Measurements from ENCODE around the gene RILPL2. TPM values are rescaled to one million over a fixed set of nuclear protein-coding genes. Genes with fewer than 3 reads are reported as not detected.

Gene RILPL2
- total and polyA plus RNA-seq, 2 of the 13 experiments (the other 11 are each of a cell fraction or from before 2014, with no cell fraction given) = 2.7 to 8.1 TPM

DNA sequence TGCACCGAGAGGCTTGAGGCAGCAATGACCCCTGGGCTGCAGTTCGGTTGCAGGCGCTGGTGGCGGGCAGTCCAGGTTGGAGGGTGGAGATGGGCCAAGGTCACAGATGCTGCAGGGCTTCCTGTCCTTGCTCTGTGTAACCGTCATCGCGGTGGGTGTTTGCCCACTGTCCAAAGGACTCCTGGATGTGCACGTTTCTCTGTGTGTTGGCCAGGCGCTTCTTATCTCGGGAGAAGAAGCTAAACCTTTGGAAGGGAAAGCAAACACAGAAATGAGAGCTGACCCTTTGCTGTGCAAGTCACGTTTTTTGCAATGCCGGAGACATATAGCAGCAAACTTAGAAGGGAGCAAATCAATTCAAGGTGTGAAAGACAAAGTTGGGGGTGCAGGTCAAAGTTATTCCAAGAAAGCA lies 36.0 kb upstream of the RILPL2 start (continued):
- TF ChIP-seq SRSF9 (IDR thresholded peaks at IDR 0.05; ENCODE audit: borderline replicate concordance, insufficient read depth, low read depth, low read length, poor library complexity, severe bottlenecking) = no peak
- TF ChIP-seq ZNF225 (CRISPR knock-in tag; IDR thresholded peaks at IDR 0.05) = no peak
- TF ChIP-seq, protein P1, sequence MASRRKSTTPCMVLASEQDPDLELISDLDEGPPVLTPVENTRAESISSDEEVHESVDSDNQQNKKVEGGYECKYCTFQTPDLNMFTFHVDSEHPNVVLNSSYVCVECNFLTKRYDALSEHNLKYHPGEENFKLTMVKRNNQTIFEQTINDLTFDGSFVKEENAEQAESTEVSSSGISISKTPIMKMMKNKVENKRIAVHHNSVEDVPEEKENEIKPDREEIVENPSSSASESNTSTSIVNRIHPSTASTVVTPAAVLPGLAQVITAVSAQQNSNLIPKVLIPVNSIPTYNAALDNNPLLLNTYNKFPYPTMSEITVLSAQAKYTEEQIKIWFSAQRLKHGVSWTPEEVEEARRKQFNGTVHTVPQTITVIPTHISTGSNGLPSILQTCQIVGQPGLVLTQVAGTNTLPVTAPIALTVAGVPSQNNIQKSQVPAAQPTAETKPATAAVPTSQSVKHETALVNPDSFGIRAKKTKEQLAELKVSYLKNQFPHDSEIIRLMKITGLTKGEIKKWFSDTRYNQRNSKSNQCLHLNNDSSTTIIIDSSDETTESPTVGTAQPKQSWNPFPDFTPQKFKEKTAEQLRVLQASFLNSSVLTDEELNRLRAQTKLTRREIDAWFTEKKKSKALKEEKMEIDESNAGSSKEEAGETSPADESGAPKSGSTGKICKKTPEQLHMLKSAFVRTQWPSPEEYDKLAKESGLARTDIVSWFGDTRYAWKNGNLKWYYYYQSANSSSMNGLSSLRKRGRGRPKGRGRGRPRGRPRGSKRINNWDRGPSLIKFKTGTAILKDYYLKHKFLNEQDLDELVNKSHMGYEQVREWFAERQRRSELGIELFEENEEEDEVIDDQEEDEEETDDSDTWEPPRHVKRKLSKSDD (CRISPR knock-in tag; IDR thresholded peaks at IDR 0.05; ENCODE audit: low read depth) = 0 out of 2 replicates have a peak, but pooled peaks have one; percentile 72
- TF ChIP-seq HBP1 (CRISPR knock-in tag; IDR thresholded peaks at IDR 0.05; ENCODE audit: low read depth) = peak; percentile 77
- peak; percentile 60 for TF ChIP-seq KAT8 (CRISPR knock-in tag; IDR thresholded peaks at IDR 0.05)
- TF ChIP-seq ZNF256 (CRISPR knock-in tag; conservative IDR thresholded peaks at IDR 0.05) = no peak
- peak; percentile 50 for TF ChIP-seq ZEB1 (IDR thresholded peaks at IDR 0.05; ENCODE audit: insufficient replicate concordance, low read depth)
- TF ChIP-seq NCOA2 (CRISPR knock-in tag; IDR thresholded peaks at IDR 0.05) = peak; percentile 85
- no peak for TF ChIP-seq SP4 (CRISPR knock-in tag; IDR thresholded peaks at IDR 0.05)
- TF ChIP-seq ZNF232 (CRISPR knock-in tag; IDR thresholded peaks at IDR 0.05; ENCODE audit: borderline replicate concordance) = peak; percentile 73; the same call in 1 of the 2 replicates
- TF ChIP-seq ZNF335 (CRISPR knock-in tag; IDR thresholded peaks at IDR 0.05) = peak; percentile 72; the same call in 1 of the 2 replicates
- TF ChIP-seq SRF (IDR thresholded peaks at IDR 0.05; ENCODE audit: low read depth, low read length) = no peak
- no peak for TF ChIP-seq USF2 (IDR thresholded peaks at IDR 0.05; ENCODE audit: low read depth, low read length)
- TF ChIP-seq USF2 (CRISPR knock-in tag; IDR thresholded peaks at IDR 0.05; ENCODE audit: borderline replicate concordance) = no peak; the same call in 1 of the 2 replicates
- 0 out of 2 replicates have a peak, but pooled peaks have one; percentile 39 for TF ChIP-seq HMG20B (CRISPR knock-in tag; conservative IDR thresholded peaks at IDR 0.05)
- no peak for TF ChIP-seq THYN1 (CRISPR knock-in tag; IDR thresholded peaks at IDR 0.05; ENCODE audit: borderline replicate concordance, low read depth)
- no peak for TF ChIP-seq EZH2 (conservative IDR thresholded peaks at IDR 0.05; ENCODE audit: low read depth, low read length)
- TF ChIP-seq, protein P2, sequence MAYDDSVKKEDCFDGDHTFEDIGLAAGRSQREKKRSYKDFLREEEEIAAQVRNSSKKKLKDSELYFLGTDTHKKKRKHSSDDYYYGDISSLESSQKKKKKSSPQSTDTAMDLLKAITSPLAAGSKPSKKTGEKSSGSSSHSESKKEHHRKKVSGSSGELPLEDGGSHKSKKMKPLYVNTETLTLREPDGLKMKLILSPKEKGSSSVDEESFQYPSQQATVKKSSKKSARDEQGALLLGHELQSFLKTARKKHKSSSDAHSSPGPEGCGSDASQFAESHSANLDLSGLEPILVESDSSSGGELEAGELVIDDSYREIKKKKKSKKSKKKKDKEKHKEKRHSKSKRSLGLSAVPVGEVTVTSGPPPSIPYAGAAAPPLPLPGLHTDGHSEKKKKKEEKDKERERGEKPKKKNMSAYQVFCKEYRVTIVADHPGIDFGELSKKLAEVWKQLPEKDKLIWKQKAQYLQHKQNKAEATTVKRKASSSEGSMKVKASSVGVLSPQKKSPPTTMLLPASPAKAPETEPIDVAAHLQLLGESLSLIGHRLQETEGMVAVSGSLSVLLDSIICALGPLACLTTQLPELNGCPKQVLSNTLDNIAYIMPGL (CRISPR knock-in tag; IDR thresholded peaks at IDR 0.05; ENCODE audit: borderline replicate concordance in 1 of 2, low read depth in 1 of 2) = no peak
- TF ChIP-seq ZNF562 (CRISPR knock-in tag; IDR thresholded peaks at IDR 0.05; ENCODE audit: borderline replicate concordance) = no peak
- TF ChIP-seq TOPORS (CRISPR knock-in tag; IDR thresholded peaks at IDR 0.05) = 0 out of 2 replicates have a peak, but pooled peaks have one; percentile 59

Measured in HepG2 (cell line).